Stomach (tissue), 4 donors: Measurements from ENCODE around the gene VMP1.
"Not testable (repeated sequence)": the region's sequence is repeated elsewhere in the genome, so short reads cannot be mapped to it uniquely, and the experiment has no call there.

Experiments used
- EP300 ChIP-seq: sonication (generic); formaldehyde crosslinking; IDR thresholded peaks from one replicate; pipeline ENCODE4 v1.6.1; 2017; ENCODE audit warnings: antibody characterized with exemption
- POLR2A ChIP-seq, 4 donors: fragments of 450-650 bp; IDR thresholded peaks; one replicate each; pipeline ENCODE4 v1.6.1; 2016; ENCODE audit warnings: antibody characterized with exemption in 4 of 4, control low read depth in 2 of 4, mild to moderate bottlenecking in 1 of 4, moderate library complexity in 1 of 4
- POLR2AphosphoS5 ChIP-seq, 3 donors: sonication (generic); formaldehyde crosslinking; IDR thresholded peaks; one replicate each; pipeline ENCODE4 v1.6.1; 2016; ENCODE audit warnings: antibody characterized with exemption in 3 of 3
- TF ChIP-seq, protein P1 (sequence below), 7 experiments: fragments of 450-650 bp in 4 of 7; fragments of 200-600 bp in 3 of 7; sonication (generic) in 3 of 7; IDR thresholded peaks; one replicate each; pipeline ENCODE4 v1.5.1; 2016 to 2019; ENCODE audit warnings: antibody characterized with exemption in 7 of 7, control low read depth in 2 of 7, mild to moderate bottlenecking in 1 of 7

- not testable (repeated sequence) for TF ChIP-seq POLR2AphosphoS5 (IDR thresholded peaks at IDR 0.05); POLR2A (IDR thresholded peaks at IDR 0.05); EP300
- TF ChIP-seq, protein P1, sequence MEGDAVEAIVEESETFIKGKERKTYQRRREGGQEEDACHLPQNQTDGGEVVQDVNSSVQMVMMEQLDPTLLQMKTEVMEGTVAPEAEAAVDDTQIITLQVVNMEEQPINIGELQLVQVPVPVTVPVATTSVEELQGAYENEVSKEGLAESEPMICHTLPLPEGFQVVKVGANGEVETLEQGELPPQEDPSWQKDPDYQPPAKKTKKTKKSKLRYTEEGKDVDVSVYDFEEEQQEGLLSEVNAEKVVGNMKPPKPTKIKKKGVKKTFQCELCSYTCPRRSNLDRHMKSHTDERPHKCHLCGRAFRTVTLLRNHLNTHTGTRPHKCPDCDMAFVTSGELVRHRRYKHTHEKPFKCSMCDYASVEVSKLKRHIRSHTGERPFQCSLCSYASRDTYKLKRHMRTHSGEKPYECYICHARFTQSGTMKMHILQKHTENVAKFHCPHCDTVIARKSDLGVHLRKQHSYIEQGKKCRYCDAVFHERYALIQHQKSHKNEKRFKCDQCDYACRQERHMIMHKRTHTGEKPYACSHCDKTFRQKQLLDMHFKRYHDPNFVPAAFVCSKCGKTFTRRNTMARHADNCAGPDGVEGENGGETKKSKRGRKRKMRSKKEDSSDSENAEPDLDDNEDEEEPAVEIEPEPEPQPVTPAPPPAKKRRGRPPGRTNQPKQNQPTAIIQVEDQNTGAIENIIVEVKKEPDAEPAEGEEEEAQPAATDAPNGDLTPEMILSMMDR (IDR thresholded peaks at IDR 0.05): not testable (repeated sequence)
Measured at GRCh38 chr17:59806322-59806721, 98.9 kb downstream of the VMP1 start.
